H1 (cell line): ENCODE measurements around the gene SHROOM3. TPM values are rescaled to one million over a fixed set of nuclear protein-coding genes. Genes with fewer than 3 reads are reported as not detected.

Source experiments
- CTCF ChIA-PET: fragments of 300-600 bp; sonication (Branson Sonifier 250); formaldehyde crosslinking; loops from one replicate; lab custom pipeline; 2021; ENCODE audit not compliant: partially characterized antibody; lab: Charles Lee
- POLR2A ChIA-PET: fragments of 300-600 bp; sonication (Branson Sonifier 250); formaldehyde crosslinking; loops from one replicate; lab custom pipeline; 2021; ENCODE audit warnings: inconsistent platforms; ENCODE audit not compliant: partially characterized antibody; lab: Charles Lee
- DNase-seq, 2 experiments: peaks; one replicate each; pipeline versions ENCODE4 v3.0.0 to v3.0.0-alpha.2; 2010 to 2022; ENCODE audit warnings: low spot score in 2 of 2, low read depth in 1 of 2, mixed read lengths in 1 of 2
- FAIRE-seq: peaks from 2 replicates; lab custom pipeline; 2011; peaks lifted over from hg19 to GRCh38; lab: Jason Lieb, UNC
- H2AFZ ChIP-seq: 2 replicates; pipeline ENCODE4 v1.8.1; 2012; ENCODE audit warnings: low read length, inconsistent platforms
- H2AK5ac ChIP-seq: 2 replicates; pipeline ENCODE4 v1.6.1; 2013; ENCODE audit warnings: low read depth, low read length
- H2BK120ac ChIP-seq: replicated peaks from 2 replicates; pipeline ENCODE3; 2013; ENCODE audit warnings: low read depth, low read length, inconsistent platforms
- H2BK12ac ChIP-seq: 2 replicates; pipeline ENCODE4 v1.6.1; 2013; ENCODE audit warnings: low read depth, low read length
- H2BK15ac ChIP-seq: 2 replicates; pipeline ENCODE4 v1.6.1; 2013; ENCODE audit warnings: low read length
- H2BK20ac ChIP-seq: 2 replicates; pipeline ENCODE4 v1.6.1; 2013; ENCODE audit warnings: low read length
- H2BK5ac ChIP-seq: 2 replicates; pipeline ENCODE4 v1.6.1; 2013; ENCODE audit warnings: low read depth, low read length
- H3K14ac ChIP-seq: 2 replicates; pipeline ENCODE4 v1.6.1; 2013; ENCODE audit warnings: inconsistent platforms; ENCODE audit not compliant: insufficient read length
- H3K18ac ChIP-seq: 2 replicates; pipeline ENCODE4 v1.6.1; 2013; ENCODE audit warnings: low read length; ENCODE audit errors: extremely low read depth
- H3K23ac ChIP-seq: 2 replicates; pipeline ENCODE4 v1.6.1; 2013; ENCODE audit warnings: inconsistent platforms; ENCODE audit not compliant: insufficient read length
- H3K23me2 ChIP-seq: 2 replicates; pipeline ENCODE4 v1.6.1; 2013; ENCODE audit warnings: low read depth, low read length
- H3K27ac ChIP-seq: 2 replicates; pipeline ENCODE4 v1.6.1; 2011; ENCODE audit warnings: low read depth, low read length, inconsistent platforms
- H3K27me3 ChIP-seq, 4 experiments: replicated peaks in 1 of 4; 1 replicate in 1 of 4; 2 replicates in 3 of 4; pipeline versions ENCODE4 v1.6.1 to v1.8.1; 2011 to 2013; ENCODE audit warnings: low read length in 3 of 4, mild to moderate bottlenecking in 3 of 4, inconsistent platforms in 2 of 4, mixed read lengths in 2 of 4, moderate library complexity in 1 of 4; ENCODE audit not compliant: control insufficient read depth in 3 of 4, insufficient read depth in 3 of 4; ENCODE audit errors: extremely low read depth in 1 of 4
- H3K36me3 ChIP-seq, 4 experiments: 2 replicates each; pipeline versions ENCODE4 v1.6.1 to v1.8.1; 2011 to 2013; ENCODE audit warnings: mild to moderate bottlenecking in 4 of 4, low read length in 3 of 4, moderate library complexity in 2 of 4, control low read depth in 1 of 4, inconsistent platforms in 1 of 4; ENCODE audit not compliant: insufficient read depth in 4 of 4, control insufficient read depth in 2 of 4
- H3K4ac ChIP-seq: replicated peaks from 2 replicates; pipeline ENCODE3; 2013; ENCODE audit warnings: low read length, low read depth, mixed read lengths, inconsistent platforms; ENCODE audit not compliant: insufficient read length
- H3K4me1 ChIP-seq, 4 experiments: replicated peaks in 1 of 4; 1 replicate in 1 of 4; 2 replicates in 3 of 4; pipeline versions ENCODE4 v1.6.1 to v1.8.1; 2011 to 2013; ENCODE audit warnings: low read length in 3 of 4, inconsistent platforms in 2 of 4, mixed read lengths in 1 of 4; ENCODE audit not compliant: insufficient read depth in 4 of 4, control insufficient read depth in 3 of 4
- H3K4me2 ChIP-seq, 2 experiments: 2 replicates each; pipeline versions ENCODE4 v1.6.1 to v1.8.1; 2011 to 2013; ENCODE audit warnings: low read depth in 2 of 2, low read length in 2 of 2, control low read depth in 1 of 2, inconsistent platforms in 1 of 2, mild to moderate bottlenecking in 1 of 2; ENCODE audit not compliant: insufficient read depth in 1 of 2
- H3K4me3 ChIP-seq, 4 experiments: fragments of 200-600, 300-600 bp in 1 of 4; sonication (generic), shearing (Covaris generic), sonication (Bioruptor Twin) in 1 of 4; 2 replicates each; pipeline versions ENCODE4 v1.5.1 to v1.8.1; 2011 to 2016; ENCODE audit warnings: low read length in 4 of 4, low read depth in 3 of 4, control low read depth in 2 of 4, inconsistent platforms in 2 of 4, mild to moderate bottlenecking in 2 of 4, mixed read lengths in 1 of 4, moderate library complexity in 1 of 4; ENCODE audit not compliant: insufficient read depth in 2 of 4; ENCODE audit errors: extremely low read depth in 1 of 4
- H3K56ac ChIP-seq: replicated peaks from 2 replicates; pipeline ENCODE3; 2013; ENCODE audit warnings: low read depth, mild to moderate bottlenecking, mixed read lengths, low read length, inconsistent platforms; ENCODE audit not compliant: insufficient read length
- H3K79me1 ChIP-seq: 2 replicates; pipeline ENCODE4 v1.6.1; 2013; ENCODE audit warnings: low read depth, low read length, control low read depth
- H3K79me2 ChIP-seq, 2 experiments: 2 replicates each; pipeline versions ENCODE4 v1.6.1 to v1.8.1; 2012 to 2013; ENCODE audit warnings: low read length in 2 of 2, mild to moderate bottlenecking in 2 of 2, inconsistent platforms in 1 of 2; ENCODE audit not compliant: insufficient read depth in 2 of 2, control insufficient read depth in 1 of 2
- H3K9ac ChIP-seq, 4 experiments: replicated peaks in 1 of 4; 1 replicate in 1 of 4; 2 replicates in 3 of 4; pipeline versions ENCODE4 v1.6.1 to v1.8.1; 2011 to 2013; ENCODE audit warnings: low read depth in 3 of 4, low read length in 3 of 4, control low read depth in 2 of 4, mild to moderate bottlenecking in 2 of 4, moderate library complexity in 2 of 4, inconsistent platforms in 1 of 4; ENCODE audit errors: extremely low read depth in 1 of 4
- H3K9me3 ChIP-seq, 2 experiments: 2 replicates each; pipeline versions ENCODE4 v1.6.1 to v1.8.1; 2012 to 2013; ENCODE audit warnings: mild to moderate bottlenecking in 2 of 2, moderate library complexity in 2 of 2, control low read depth in 1 of 2, inconsistent platforms in 1 of 2, low read depth in 1 of 2, low read length in 1 of 2, mixed read lengths in 1 of 2; ENCODE audit not compliant: insufficient read depth in 2 of 2
- H4K20me1 ChIP-seq, 2 experiments: replicated peaks in 1 of 2; 2 replicates each; pipeline versions ENCODE3 to v1.8.1; 2011 to 2013; ENCODE audit warnings: inconsistent platforms in 2 of 2, low read length in 2 of 2, mild to moderate bottlenecking in 1 of 2; ENCODE audit not compliant: insufficient read depth in 2 of 2, control insufficient read depth in 1 of 2
- H4K5ac ChIP-seq: 2 replicates; pipeline ENCODE4 v1.6.1; 2013; ENCODE audit warnings: low read length, low read depth, mixed read lengths, inconsistent platforms; ENCODE audit not compliant: insufficient read length
- H4K8ac ChIP-seq: 2 replicates; pipeline ENCODE4 v1.8.0; 2013; ENCODE audit warnings: mild to moderate bottlenecking, moderate library complexity, low read length, inconsistent platforms; ENCODE audit not compliant: insufficient read depth; ENCODE audit errors: extremely low read depth
- H4K91ac ChIP-seq: replicated peaks from 2 replicates; pipeline ENCODE3; 2013; ENCODE audit warnings: low read length, mixed read lengths, inconsistent platforms; ENCODE audit not compliant: insufficient read length
- CHD1 ChIP-seq: IDR thresholded peaks from 2 replicates; pipeline ENCODE4 v1.6.1; 2012; ENCODE audit warnings: low read depth, low read length, improper control_type of control experiment
- POU5F1 ChIP-seq: IDR thresholded peaks from 2 replicates; pipeline ENCODE4 v1.6.1; 2011; ENCODE audit warnings: low read depth, mild to moderate bottlenecking, low read length, moderate library complexity
- RXRA ChIP-seq: IDR thresholded peaks from 2 replicates; pipeline ENCODE4 v1.6.1; 2011; ENCODE audit warnings: low read depth, mild to moderate bottlenecking, low read length, moderate library complexity; ENCODE audit not compliant: insufficient read depth
- SRF ChIP-seq: IDR thresholded peaks from 2 replicates; pipeline ENCODE4 v1.6.1; 2011; ENCODE audit warnings: mild to moderate bottlenecking, low read depth, low read length, moderate library complexity
- YY1 ChIP-seq: IDR thresholded peaks from 2 replicates; pipeline ENCODE4 v1.6.1; 2011; ENCODE audit warnings: low read depth, mild to moderate bottlenecking, low read length
- WGBS, 2 experiments: shearing (Covaris generic) in 1 of 2; methylation state at CpG; one replicate each; pipeline versions ENCODE4 v1.1.6 to v1.1.7; 2013 to 2015; ENCODE audit warnings: low lambda C conversion rate in 2 of 2, mixed read lengths in 2 of 2, inconsistent platforms in 1 of 2, low coverage in 1 of 2, missing lambda C conversion rate in 1 of 2; ENCODE audit not compliant: insufficient replicate concordance in 2 of 2, insufficient coverage in 1 of 2, insufficient read length in 1 of 2; ENCODE audit errors: extremely low coverage in 1 of 2, missing lambda C conversion rate in 1 of 2; 5-methylcytosine and 5-hydroxymethylcytosine counted together
- polyA plus RNA-seq, 7 experiments: library from polyadenylated mRNA; depleted of rRNA in 3 of 7; stranded (reverse) in 5 of 7; unstranded in 2 of 7; fragments of >200 nt in 5 of 7; fragments of 200-250 nt in 2 of 7; gene quantifications; 1 replicate in 5 of 7; 2 replicates in 1 of 7; 4 replicates in 1 of 7; pipeline versions ENCODE4 v1.2.1 to v1.2.3, GENCODE V29; 2011 to 2013; ENCODE audit warnings: missing spikeins in 2 of 7, mixed read lengths in 2 of 7
- total RNA-seq: library from RNA; stranded (reverse); fragmentation: NEBNext Ultra II Directional; extraction: Animal tissue kit (Norgen Biotek cat#: 25700); gene quantifications from 2 replicates; pipeline ENCODE4 v1.2.1, GENCODE V29; 2021

The SHROOM3 gene
- total and polyA plus RNA-seq, 2 of the 8 experiments (the other 6 are each of a cell fraction or from before 2014, with no cell fraction given) = 15.8 to 34.0 TPM

DNA sequence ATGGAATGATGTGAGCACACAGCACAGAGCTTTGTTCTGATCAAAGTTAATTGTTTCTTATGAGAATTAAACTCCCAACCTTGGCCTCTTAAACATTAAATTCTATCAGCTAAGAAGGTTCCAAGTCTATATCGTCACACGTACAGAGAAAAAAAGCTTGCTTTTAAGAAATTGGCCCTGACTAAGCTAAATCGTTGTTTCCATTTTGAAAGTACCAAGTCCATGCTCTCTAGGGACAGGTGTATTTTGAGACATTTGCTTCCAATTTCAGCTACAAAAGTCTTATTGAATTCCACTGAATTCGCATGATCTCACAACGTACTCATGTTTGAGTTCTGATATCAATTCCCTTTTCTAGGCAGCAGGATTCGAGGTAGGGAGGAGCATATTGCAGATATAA is 157.4 kb downstream of the SHROOM3 start:
- ChIA-PET POLR2A (interaction anchor here (1.0 kb wide), 1 partner anchor 13 kb away, joined by 4 read pairs; no protein-coding TSS in a partner anchor), CTCF (interaction anchor here (1.3 to 1.7 kb wide), 2 partner anchors 76 to 214 kb away, joined by 3 to 4 read pairs; no protein-coding TSS in a partner anchor)
- H2BK20ac ChIP-seq = no peak overlapping the region
- no peaks in the 10 kb centered on the region for H3K79me1 ChIP-seq
- DNase-seq = no peak
- H3K4ac ChIP-seq = no peak overlapping the region
- H4K8ac ChIP-seq = no peak overlapping the region
- no peaks in the 10 kb centered on the region for H3K36me3 ChIP-seq
- WGBS, 2 experiments = 85% methylated on average over 6 of the region's 6 CpGs; no CpG with 5 or more reads in 1 of the 2 experiments
- H2BK120ac ChIP-seq = no peak overlapping the region
- TF ChIP-seq POU5F1 (no peak), SRF (no peak), CHD1 (no peak), YY1 (no peak), RXRA (no peak)
- H3K9me3 ChIP-seq = no peaks in the 10 kb centered on the region
- H2AK5ac ChIP-seq = no peak overlapping the region
- no peak overlapping the region for H3K9ac ChIP-seq
- no peak overlapping the region for H3K56ac ChIP-seq
- no peaks in the 10 kb centered on the region for H4K20me1 ChIP-seq
- H2BK5ac ChIP-seq = no peak overlapping the region
- H3K23me2 ChIP-seq = no peaks in the 10 kb centered on the region; the same call in 1 of the 2 replicates
- no peak overlapping the region for H3K14ac ChIP-seq
- no peak overlapping the region for H3K23ac ChIP-seq
- no peak for FAIRE-seq
- no peak overlapping the region for H2AFZ ChIP-seq
- no peak overlapping the region for H4K5ac ChIP-seq
- no peak overlapping the region for H4K91ac ChIP-seq
- no peak overlapping the region for H3K18ac ChIP-seq
- no peak overlapping the region for H3K4me2 ChIP-seq
- H3K4me3 ChIP-seq = no peak overlapping the region
- H2BK15ac ChIP-seq = no peak overlapping the region
- H3K27me3 ChIP-seq = no peaks in the 10 kb centered on the region
- peaks cover 14 to 27% (median 18%) of the 10 kb centered on the region in 4 experiments; a peak in 6 of 7 replicates for H3K4me1 ChIP-seq
- no peak overlapping the region for H3K27ac ChIP-seq
- H2BK12ac ChIP-seq = no peak overlapping the region
- no peaks in the 10 kb centered on the region; a peak in 1 of 4 replicates for H3K79me2 ChIP-seq
